K562 (cell line): ENCODE results near the gene SCN5A. TPM values are rescaled to one million over a fixed set of nuclear protein-coding genes. Genes with fewer than 3 reads are reported as not detected.

Experiments
- ELF2 ChIP-seq: fragments of 250-450 bp; sonication (Bioruptor Pico); IDR thresholded peaks from 2 replicates; pipeline ENCODE4 v1.5.0; 2021; ENCODE audit warnings: mild to moderate bottlenecking
- HDAC2 ChIP-seq: fragments of 450-650 bp; IDR thresholded peaks from 2 replicates; pipeline ENCODE4 v1.6.1; 2016; ENCODE audit warnings: mild to moderate bottlenecking
- HEY1 ChIP-seq: fragments of 250-450 bp; sonication (Bioruptor Pico); IDR thresholded peaks from 2 replicates; pipeline ENCODE4 v1.5.0; 2020; ENCODE audit warnings: mild to moderate bottlenecking, moderate library complexity, borderline replicate concordance
- KDM2B ChIP-seq: fragments of 250-450 bp; sonication (Bioruptor Pico); IDR thresholded peaks from 2 replicates; pipeline ENCODE4 v1.8.0; 2021; ENCODE audit warnings: mild to moderate bottlenecking, moderate library complexity
- RBFOX2 ChIP-seq: fragments of 200-400 bp; formaldehyde crosslinking; IDR thresholded peaks from 2 replicates; pipeline ENCODE4 v1.6.1; 2017; ENCODE audit warnings: low read depth, mild to moderate bottlenecking, low read length, moderate library complexity
- RFX7 ChIP-seq: fragments of 250-450 bp; sonication (Bioruptor Pico); IDR thresholded peaks from 2 replicates; pipeline ENCODE4 v1.5.1; 2021; ENCODE audit warnings: mild to moderate bottlenecking
- SMAD3 ChIP-seq: fragments of 450-650 bp; formaldehyde crosslinking; conservative IDR thresholded peaks from 2 replicates; pipeline ENCODE4 v1.4.0; 2020; ENCODE audit warnings: mild to moderate bottlenecking
- STAT5B ChIP-seq: fragments of 250-450 bp; sonication (Bioruptor Pico); IDR thresholded peaks from 2 replicates; pipeline ENCODE4 v1.8.0; 2021; ENCODE audit warnings: mild to moderate bottlenecking, inconsistent platforms
- TEAD2 ChIP-seq: fragments of 450-650 bp; IDR thresholded peaks from 2 replicates; pipeline ENCODE4 v1.6.1; 2016; ENCODE audit warnings: missing genetic modification characterization, control low read depth, missing compliant biosample characterization
- ZNF586 ChIP-seq: fragments of 450-650 bp; formaldehyde crosslinking; conservative IDR thresholded peaks from 2 replicates; pipeline ENCODE4 v1.4.0; 2020; ENCODE audit warnings: mild to moderate bottlenecking, moderate library complexity
- polyA plus RNA-seq, 8 experiments: library from polyadenylated mRNA; depleted of rRNA in 4 of 8; stranded (reverse) in 5 of 8; unstranded in 3 of 8; fragments of >200 nt; fragmentation: Nextera tagmentation in 2 of 8; fragmentation: Illumina TruSeq in 1 of 8; extraction: Ambion mirVana in 2 of 8; extraction: Trizol in 1 of 8; gene quantifications; 2 replicates each; pipeline versions ENCODE4 v1.2.1 to v1.2.3, GENCODE V29; 2011 to 2014; ENCODE audit warnings: inconsistent platforms in 1 of 8, missing spikeins in 1 of 8
- total RNA-seq, 7 experiments: library from RNA; depleted of rRNA in 6 of 7; stranded (reverse); fragments of >200 nt in 6 of 7; fragmentation: Illumina TruSeq in 2 of 7; extraction: Trizol in 2 of 7; gene quantifications; 2 replicates each; pipeline versions ENCODE4 v1.2.1 to v1.2.3, GENCODE V29; 2011 to 2021; ENCODE audit warnings: low replicate concordance in 1 of 7
- TF ChIP-seq, protein P1 (sequence below), 2 experiments: fragments of 450-650 bp in 1 of 2; IDR thresholded peaks; 2 replicates each; pipeline ENCODE4 v1.6.1; 2011 to 2017; ENCODE audit warnings: low read depth in 2 of 2, antibody characterized with exemption in 1 of 2, borderline replicate concordance in 1 of 2, low read length in 1 of 2, mild to moderate bottlenecking in 1 of 2, mixed read lengths in 1 of 2; ENCODE audit not compliant: control insufficient read depth in 1 of 2
- TF ChIP-seq, protein P2 (sequence below), 3 experiments: fragments of 200-800 bp in 1 of 3; sonication (Bioruptor generic) in 1 of 3; sonication (generic) in 1 of 3; formaldehyde crosslinking in 1 of 3; IDR thresholded peaks; 2 replicates each; pipeline versions ENCODE4 v1.6.1 to v1.8.0; 2016 to 2022; ENCODE audit warnings: mild to moderate bottlenecking in 2 of 3, missing compliant biosample characterization in 2 of 3, missing genetic modification characterization in 2 of 3, missing genetic modification reagents in 1 of 3
- TF ChIP-seq, protein P3 (sequence below): fragments of 450-650 bp; IDR thresholded peaks from 2 replicates; pipeline ENCODE4 v1.6.1; 2016; ENCODE audit warnings: missing biosample characterization, missing genetic modification characterization
- TF ChIP-seq, protein P4 (sequence below): sonication (generic); formaldehyde crosslinking; IDR thresholded peaks from 2 replicates; pipeline ENCODE4 v1.8.0; 2022; ENCODE audit warnings: mild to moderate bottlenecking, missing genetic modification reagents
- TF ChIP-seq, protein P5 (sequence below): sonication (generic); formaldehyde crosslinking; IDR thresholded peaks from 2 replicates; pipeline ENCODE4 v1.8.0; 2023; ENCODE audit warnings: mild to moderate bottlenecking, missing genetic modification reagents

The SCN5A gene
- total and polyA plus RNA-seq, 9 of the 15 experiments (the other 6 are each of a cell fraction or from before 2014, with no cell fraction given): 0.07 to 1.4 (median 0.21) TPM; not detected in 2

DNA sequence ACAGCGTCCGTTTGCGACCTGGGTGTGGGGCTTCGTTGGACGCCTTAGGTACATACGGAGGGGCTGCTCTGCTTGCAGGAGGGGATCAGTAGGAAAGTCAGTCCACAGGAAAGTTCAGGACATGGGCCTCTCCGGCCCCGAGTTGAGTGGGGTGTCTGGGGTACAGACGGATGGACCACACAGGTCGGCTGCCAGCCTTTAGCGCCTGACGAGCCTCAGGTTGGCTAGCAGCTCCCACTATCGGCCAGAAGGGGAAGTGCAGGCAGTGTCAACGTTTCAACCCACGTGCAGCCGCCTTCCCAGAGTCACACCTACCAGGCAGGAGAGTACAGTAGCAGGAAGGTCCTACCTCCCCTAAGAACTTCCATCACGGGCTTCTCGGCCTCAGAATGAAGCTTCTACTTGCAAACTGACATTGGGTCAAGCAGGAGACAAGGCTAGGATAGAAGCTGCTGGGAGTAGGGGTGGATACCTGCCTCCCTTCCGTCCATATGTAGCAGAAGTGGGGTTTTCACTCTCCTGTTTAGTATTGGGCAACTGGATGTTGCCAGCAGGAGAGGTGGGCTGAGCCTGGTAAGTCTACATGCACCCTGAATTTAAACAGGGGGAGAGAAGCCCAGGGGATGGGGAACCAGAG lies 1.8 kb upstream of the SCN5A start (continued):
- TF ChIP-seq, protein P1, sequence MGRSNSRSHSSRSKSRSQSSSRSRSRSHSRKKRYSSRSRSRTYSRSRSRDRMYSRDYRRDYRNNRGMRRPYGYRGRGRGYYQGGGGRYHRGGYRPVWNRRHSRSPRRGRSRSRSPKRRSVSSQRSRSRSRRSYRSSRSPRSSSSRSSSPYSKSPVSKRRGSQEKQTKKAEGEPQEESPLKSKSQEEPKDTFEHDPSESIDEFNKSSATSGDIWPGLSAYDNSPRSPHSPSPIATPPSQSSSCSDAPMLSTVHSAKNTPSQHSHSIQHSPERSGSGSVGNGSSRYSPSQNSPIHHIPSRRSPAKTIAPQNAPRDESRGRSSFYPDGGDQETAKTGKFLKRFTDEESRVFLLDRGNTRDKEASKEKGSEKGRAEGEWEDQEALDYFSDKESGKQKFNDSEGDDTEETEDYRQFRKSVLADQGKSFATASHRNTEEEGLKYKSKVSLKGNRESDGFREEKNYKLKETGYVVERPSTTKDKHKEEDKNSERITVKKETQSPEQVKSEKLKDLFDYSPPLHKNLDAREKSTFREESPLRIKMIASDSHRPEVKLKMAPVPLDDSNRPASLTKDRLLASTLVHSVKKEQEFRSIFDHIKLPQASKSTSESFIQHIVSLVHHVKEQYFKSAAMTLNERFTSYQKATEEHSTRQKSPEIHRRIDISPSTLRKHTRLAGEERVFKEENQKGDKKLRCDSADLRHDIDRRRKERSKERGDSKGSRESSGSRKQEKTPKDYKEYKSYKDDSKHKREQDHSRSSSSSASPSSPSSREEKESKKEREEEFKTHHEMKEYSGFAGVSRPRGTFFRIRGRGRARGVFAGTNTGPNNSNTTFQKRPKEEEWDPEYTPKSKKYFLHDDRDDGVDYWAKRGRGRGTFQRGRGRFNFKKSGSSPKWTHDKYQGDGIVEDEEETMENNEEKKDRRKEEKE (IDR thresholded peaks at IDR 0.05; ENCODE audit: borderline replicate concordance in 1 of 2, control insufficient read depth in 1 of 2, low read depth in 2 of 2, low read length in 1 of 2): no peak
- TF ChIP-seq, protein P2, sequence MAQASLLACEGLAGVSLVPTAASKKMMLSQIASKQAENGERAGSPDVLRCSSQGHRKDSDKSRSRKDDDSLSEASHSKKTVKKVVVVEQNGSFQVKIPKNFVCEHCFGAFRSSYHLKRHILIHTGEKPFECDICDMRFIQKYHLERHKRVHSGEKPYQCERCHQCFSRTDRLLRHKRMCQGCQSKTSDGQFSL (CRISPR knock-in tag; IDR thresholded peaks at IDR 0.05): no peak
- TF ChIP-seq, protein P2 (tag; IDR thresholded peaks at IDR 0.05): no peak
- TF ChIP-seq ZNF586 (CRISPR knock-in tag) (no peak), KDM2B (CRISPR knock-in tag) (no peak), STAT5B (CRISPR knock-in tag) (no peak), RBFOX2 (no peak), TEAD2 (tag) (no peak), HEY1 (CRISPR knock-in tag) (no peak), SMAD3 (CRISPR knock-in tag) (no peak), HDAC2 (no peak), RFX7 (CRISPR knock-in tag) (no peak), ELF2 (no peak)
- TF ChIP-seq, protein P3, sequence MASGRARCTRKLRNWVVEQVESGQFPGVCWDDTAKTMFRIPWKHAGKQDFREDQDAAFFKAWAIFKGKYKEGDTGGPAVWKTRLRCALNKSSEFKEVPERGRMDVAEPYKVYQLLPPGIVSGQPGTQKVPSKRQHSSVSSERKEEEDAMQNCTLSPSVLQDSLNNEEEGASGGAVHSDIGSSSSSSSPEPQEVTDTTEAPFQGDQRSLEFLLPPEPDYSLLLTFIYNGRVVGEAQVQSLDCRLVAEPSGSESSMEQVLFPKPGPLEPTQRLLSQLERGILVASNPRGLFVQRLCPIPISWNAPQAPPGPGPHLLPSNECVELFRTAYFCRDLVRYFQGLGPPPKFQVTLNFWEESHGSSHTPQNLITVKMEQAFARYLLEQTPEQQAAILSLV: no peak
- TF ChIP-seq, protein P4, sequence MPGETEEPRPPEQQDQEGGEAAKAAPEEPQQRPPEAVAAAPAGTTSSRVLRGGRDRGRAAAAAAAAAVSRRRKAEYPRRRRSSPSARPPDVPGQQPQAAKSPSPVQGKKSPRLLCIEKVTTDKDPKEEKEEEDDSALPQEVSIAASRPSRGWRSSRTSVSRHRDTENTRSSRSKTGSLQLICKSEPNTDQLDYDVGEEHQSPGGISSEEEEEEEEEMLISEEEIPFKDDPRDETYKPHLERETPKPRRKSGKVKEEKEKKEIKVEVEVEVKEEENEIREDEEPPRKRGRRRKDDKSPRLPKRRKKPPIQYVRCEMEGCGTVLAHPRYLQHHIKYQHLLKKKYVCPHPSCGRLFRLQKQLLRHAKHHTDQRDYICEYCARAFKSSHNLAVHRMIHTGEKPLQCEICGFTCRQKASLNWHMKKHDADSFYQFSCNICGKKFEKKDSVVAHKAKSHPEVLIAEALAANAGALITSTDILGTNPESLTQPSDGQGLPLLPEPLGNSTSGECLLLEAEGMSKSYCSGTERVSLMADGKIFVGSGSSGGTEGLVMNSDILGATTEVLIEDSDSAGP (CRISPR knock-in tag): no peak
- TF ChIP-seq, protein P5, sequence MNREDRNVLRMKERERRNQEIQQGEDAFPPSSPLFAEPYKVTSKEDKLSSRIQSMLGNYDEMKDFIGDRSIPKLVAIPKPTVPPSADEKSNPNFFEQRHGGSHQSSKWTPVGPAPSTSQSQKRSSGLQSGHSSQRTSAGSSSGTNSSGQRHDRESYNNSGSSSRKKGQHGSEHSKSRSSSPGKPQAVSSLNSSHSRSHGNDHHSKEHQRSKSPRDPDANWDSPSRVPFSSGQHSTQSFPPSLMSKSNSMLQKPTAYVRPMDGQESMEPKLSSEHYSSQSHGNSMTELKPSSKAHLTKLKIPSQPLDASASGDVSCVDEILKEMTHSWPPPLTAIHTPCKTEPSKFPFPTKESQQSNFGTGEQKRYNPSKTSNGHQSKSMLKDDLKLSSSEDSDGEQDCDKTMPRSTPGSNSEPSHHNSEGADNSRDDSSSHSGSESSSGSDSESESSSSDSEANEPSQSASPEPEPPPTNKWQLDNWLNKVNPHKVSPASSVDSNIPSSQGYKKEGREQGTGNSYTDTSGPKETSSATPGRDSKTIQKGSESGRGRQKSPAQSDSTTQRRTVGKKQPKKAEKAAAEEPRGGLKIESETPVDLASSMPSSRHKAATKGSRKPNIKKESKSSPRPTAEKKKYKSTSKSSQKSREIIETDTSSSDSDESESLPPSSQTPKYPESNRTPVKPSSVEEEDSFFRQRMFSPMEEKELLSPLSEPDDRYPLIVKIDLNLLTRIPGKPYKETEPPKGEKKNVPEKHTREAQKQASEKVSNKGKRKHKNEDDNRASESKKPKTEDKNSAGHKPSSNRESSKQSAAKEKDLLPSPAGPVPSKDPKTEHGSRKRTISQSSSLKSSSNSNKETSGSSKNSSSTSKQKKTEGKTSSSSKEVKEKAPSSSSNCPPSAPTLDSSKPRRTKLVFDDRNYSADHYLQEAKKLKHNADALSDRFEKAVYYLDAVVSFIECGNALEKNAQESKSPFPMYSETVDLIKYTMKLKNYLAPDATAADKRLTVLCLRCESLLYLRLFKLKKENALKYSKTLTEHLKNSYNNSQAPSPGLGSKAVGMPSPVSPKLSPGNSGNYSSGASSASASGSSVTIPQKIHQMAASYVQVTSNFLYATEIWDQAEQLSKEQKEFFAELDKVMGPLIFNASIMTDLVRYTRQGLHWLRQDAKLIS (CRISPR knock-in tag): peak; percentile 23; the same call in 1 of the 2 replicates
